CD4-positive, alpha-beta T cell (primary cell): ENCODE results near the gene MYO1D. TPM values are rescaled to one million over a fixed set of nuclear protein-coding genes. Genes with fewer than 3 reads are reported as not detected.
"Not testable (repeated sequence)": the region's sequence is repeated elsewhere in the genome, so short reads cannot be mapped to it uniquely, and the experiment has no call there.

ENCODE experiments used
- ATAC-seq: fragments of 200-7000 bp; cut with Tn5 transposase; one replicate; pipeline ENCODE4 v1.10.0; 2022; ENCODE audit warnings: mild to moderate bottlenecking; ENCODE audit not compliant: poor library complexity
- CTCF ChIA-PET: fragments of 350-600 bp; sonication (Branson Sonifier 250); formaldehyde crosslinking; loops from one replicate; lab custom pipeline; 2021; ENCODE audit warnings: antibody characterized with exemption, inconsistent platforms; lab: Charles Lee
- POLR2A ChIA-PET: fragments of 350-600 bp; sonication (Branson Sonifier 250); formaldehyde crosslinking; loops from one replicate; lab custom pipeline; 2021; ENCODE audit warnings: antibody characterized with exemption, inconsistent platforms; lab: Charles Lee
- DNase-seq, 14 experiments: peaks; one replicate each; pipeline ENCODE4 v3.0.0-alpha.2; 2013 to 2020; ENCODE audit warnings: mixed read lengths in 2 of 14
- H3K27ac ChIP-seq, 2 donors: one replicate each; pipeline versions ENCODE4 v1.5.1 to v1.7.0; 2013; ENCODE audit warnings: low read length in 2 of 2, low read depth in 1 of 2, mild to moderate bottlenecking in 1 of 2
- H3K27me3 ChIP-seq, 2 experiments: 1 replicate in 1 of 2; 2 replicates in 1 of 2; pipeline versions ENCODE4 v1.6.1 to v1.7.0; 2013; ENCODE audit warnings: low read length in 2 of 2, control low read depth in 1 of 2, mild to moderate bottlenecking in 1 of 2, moderate library complexity in 1 of 2; ENCODE audit not compliant: insufficient read depth in 2 of 2, control insufficient read depth in 1 of 2
- H3K36me3 ChIP-seq: one replicate; pipeline ENCODE4 v1.6.1; 2013; ENCODE audit warnings: low read length, control low read depth; ENCODE audit not compliant: insufficient read depth
- H3K4me1 ChIP-seq: one replicate; pipeline ENCODE4 v1.6.1; 2013; ENCODE audit warnings: low read length, control low read depth; ENCODE audit not compliant: insufficient read depth
- H3K4me3 ChIP-seq: one replicate; pipeline ENCODE4 v1.5.1; 2013; ENCODE audit warnings: mild to moderate bottlenecking, low read length, moderate library complexity
- H3K9me3 ChIP-seq, 2 experiments: 1 replicate in 1 of 2; 2 replicates in 1 of 2; pipeline versions ENCODE4 v1.6.1 to v1.7.0; 2013; ENCODE audit warnings: low read length in 2 of 2, mild to moderate bottlenecking in 2 of 2, control low read depth in 1 of 2, moderate library complexity in 1 of 2; ENCODE audit not compliant: control insufficient read depth in 1 of 2, insufficient read depth in 1 of 2
- H3K27ac Mint-ChIP-seq: one replicate; pipeline ENCODE4 v1.8.0; 2020; ENCODE audit warnings: mixed read lengths
- H3K27me3 Mint-ChIP-seq: one replicate; pipeline ENCODE4 v1.8.0; 2021; ENCODE audit warnings: mixed read lengths
- H3K36me3 Mint-ChIP-seq: one replicate; pipeline ENCODE4 v1.8.0; 2021; ENCODE audit warnings: low read depth, mixed read lengths
- H3K4me1 Mint-ChIP-seq: one replicate; pipeline ENCODE4 v1.8.0; 2021; ENCODE audit warnings: low read depth, mixed read lengths
- H3K4me3 Mint-ChIP-seq: one replicate; pipeline ENCODE4 v1.8.0; 2020; ENCODE audit warnings: mild to moderate bottlenecking, mixed read lengths
- H3K9me3 Mint-ChIP-seq: one replicate; pipeline ENCODE4 v1.8.0; 2020; ENCODE audit warnings: mixed read lengths
- CTCF ChIP-seq: fragments of 200-600 bp; IDR thresholded peaks from one replicate; pipeline ENCODE4 v1.8.0; 2022; ENCODE audit warnings: antibody characterized with exemption, mild to moderate bottlenecking
- intact Hi-C, 2 experiments: fragments of 100-400 bp; cut with DNase I in 1 of 2; cut with micrococcal nuclease in 1 of 2; formaldehyde crosslinking; loops; one replicate each; pipeline versions ENCODE4 v1.15.1 to v1.9.0; 2023 to 2025; cut with DNase I, micrococcal nuclease
- total RNA-seq, 174 experiments: library from RNA in 2 of 174; stranded (reverse) in 2 of 174; gene quantifications; one replicate each; pipeline ENCODE4 v1.2.3 and lab custom pipeline; 2021 to 2026

The MYO1D gene
- total RNA-seq, 2 experiments from 2014 or later = 5.8 to 6.4 TPM

- CTCF ChIA-PET = no interaction called here
- no peak for TF ChIP-seq CTCF
These were observed 425.0 kb downstream of the MYO1D start for GRCh38 chr17:32451879-32452278.

GRCh38 chr17:32450379-32450778 lies 426.5 kb downstream of the MYO1D start:
- H3K36me3 Mint-ChIP-seq = peaks cover 90% of the 10 kb centered on the region
- H3K4me1 Mint-ChIP-seq = peaks cover 58% of the 10 kb centered on the region
- DNase-seq, H3K9me3 Mint-ChIP-seq, POLR2A ChIA-PET, H3K4me3 ChIP-seq, H3K27ac ChIP-seq, ATAC-seq, H3K4me1 ChIP-seq, H3K4me3 Mint-ChIP-seq, CTCF ChIA-PET, H3K9me3 ChIP-seq, H3K27me3 ChIP-seq, intact Hi-C loops, H3K27me3 Mint-ChIP-seq, H3K27ac Mint-ChIP-seq: not testable (repeated sequence)
- peaks cover 75% of the 10 kb centered on the region for H3K36me3 ChIP-seq

More at GRCh38 chr17:32451879-32452278, 425.0 kb downstream of the MYO1D start:
- H3K27me3 Mint-ChIP-seq = no peaks in the 10 kb centered on the region
- no peak overlapping the region for H3K27ac Mint-ChIP-seq
- no peaks in the 10 kb centered on the region for H3K9me3 Mint-ChIP-seq
- Histone ChIP-seq H3K27ac (no peak overlapping the region), H3K4me3 (no peak overlapping the region), H3K9me3 (no peaks in the 10 kb centered on the region), H3K36me3 (peaks cover 77% of the 10 kb centered on the region), H3K4me1 (no peaks in the 10 kb centered on the region), H3K27me3 (no peaks in the 10 kb centered on the region)
- no peak for DNase-seq
- peaks cover 45% of the 10 kb centered on the region for H3K4me1 Mint-ChIP-seq
- H3K4me3 Mint-ChIP-seq = no peak overlapping the region
- POLR2A ChIA-PET = no interaction called here
- intact Hi-C loops = no loop called here
- no peak for ATAC-seq
- H3K36me3 Mint-ChIP-seq = peaks cover 87% of the 10 kb centered on the region

GRCh38 chr17:32449963-32450362 lies 427.0 kb downstream of the MYO1D start:
- Mint-ChIP-seq H3K4me1 (peaks cover 58% of the 10 kb centered on the region), H3K9me3 (no peaks in the 10 kb centered on the region), H3K27ac (no peak overlapping the region), H3K27me3 (no peaks in the 10 kb centered on the region), H3K36me3 (peaks cover 90% of the 10 kb centered on the region), H3K4me3 (no peak overlapping the region)
- intact Hi-C loops = loop anchor here in 1 of 2 experiments (5.0 to 10.0 kb wide), 2 partner anchors 427 to 515 kb away; partner anchors contain the start of genes MYO1D and SUZ12
- TF ChIP-seq CTCF = no peak
- DNase-seq (no peak), ATAC-seq (no peak)
- Histone ChIP-seq H3K9me3 (no peaks in the 10 kb centered on the region), H3K27ac (no peak overlapping the region), H3K36me3 (peaks cover 70% of the 10 kb centered on the region), H3K4me3 (no peak overlapping the region), H3K4me1 (peaks cover 8% of the 10 kb centered on the region), H3K27me3 (no peaks in the 10 kb centered on the region)
- ChIA-PET POLR2A (interaction anchor here (1.0 kb wide), 1 partner anchor 37 kb away, joined by 3 read pairs; the partner anchor contains the start of gene CDK5R1), CTCF (interaction anchor here (2.5 kb wide), 1 partner anchor 12 kb away, joined by 10 read pairs; no protein-coding TSS in a partner anchor)

- no peak overlapping the region for H3K27ac Mint-ChIP-seq
- Histone ChIP-seq H3K4me1 (peaks cover 17% of the 10 kb centered on the region), H3K27ac (no peak overlapping the region), H3K27me3 (no peaks in the 10 kb centered on the region), H3K4me3 (no peak overlapping the region), H3K9me3 (no peaks in the 10 kb centered on the region), H3K36me3 (peaks cover 41% of the 10 kb centered on the region)
- no peaks in the 10 kb centered on the region for H3K27me3 Mint-ChIP-seq
- peak overlapping the region; percentile 52 for H3K4me3 Mint-ChIP-seq
- ChIA-PET POLR2A (no interaction called here), CTCF (no interaction called here)
- peaks cover 67% of the 10 kb centered on the region for H3K36me3 Mint-ChIP-seq
- intact Hi-C loops = loop anchor here in 1 of 2 experiments (5.0 to 10.0 kb wide), 2 partner anchors 430 to 512 kb away; partner anchors contain the start of genes MYO1D and SUZ12
- TF ChIP-seq CTCF = no peak
- ATAC-seq (no peak), DNase-seq (no peak)
- peaks cover 51% of the 10 kb centered on the region for H3K4me1 Mint-ChIP-seq
- H3K9me3 Mint-ChIP-seq = no peaks in the 10 kb centered on the region
These were observed 430.0 kb downstream of the MYO1D start for GRCh38 chr17:32446949-32447348.
